HG03196 (cell line): Measurements from ENCODE around the gene SLC38A6.
A peak's percentile ranks its signal among the peaks of the same experiment; 100 is the strongest.

Experiments
- ATAC-seq: cut with Tn5 transposase; IDR thresholded peaks from one replicate; pipeline ENCODE4 v1.9.1; 2021; ENCODE audit not compliant: unreplicated experiment

SLC38A6 gene

DNA sequence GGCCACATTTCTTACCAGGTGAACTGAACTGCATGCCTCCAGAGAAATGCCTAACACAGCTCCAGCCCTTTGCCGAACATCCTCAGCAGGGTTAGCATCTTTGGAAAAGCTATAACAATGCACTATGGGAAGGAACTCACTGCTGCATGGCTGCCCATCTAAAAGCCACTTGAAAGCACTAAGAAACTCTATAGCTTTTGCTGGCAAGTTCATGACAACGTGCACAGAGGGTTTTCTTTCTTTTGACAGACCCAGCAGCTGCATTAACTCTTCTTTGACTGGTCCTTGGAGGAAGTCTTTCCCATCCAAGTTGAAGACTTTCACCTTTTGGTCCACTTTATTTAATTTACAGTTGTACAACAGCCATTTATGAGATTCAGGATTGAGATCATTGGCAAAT, 5.5 kb upstream of the SLC38A6 start:
- ATAC-seq: no peak

DNA sequence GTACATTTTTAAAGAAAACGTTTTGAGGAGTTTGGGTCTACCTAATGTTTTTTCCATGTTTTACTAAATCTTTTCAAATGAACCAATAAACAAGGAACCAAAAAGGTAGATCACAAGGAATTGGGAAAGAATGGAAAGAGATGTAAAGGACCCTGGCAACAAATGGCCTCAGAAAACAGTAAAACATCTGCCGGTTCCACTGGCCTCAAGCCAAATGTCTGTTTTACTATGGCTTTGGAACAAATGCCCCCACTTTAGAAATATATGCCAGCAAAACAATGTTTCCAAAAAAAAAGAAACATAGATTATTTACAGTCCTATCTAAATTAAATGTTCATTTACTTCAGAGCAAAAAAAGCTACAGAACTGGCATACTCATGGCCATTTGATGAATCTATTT, 3.2 kb upstream of the SLC38A6 start:
- ATAC-seq: no peak

- ATAC-seq: no peak
Measured at GRCh38 chr14:60981633-60982455, 799 bp downstream of the SLC38A6 start.

DNA sequence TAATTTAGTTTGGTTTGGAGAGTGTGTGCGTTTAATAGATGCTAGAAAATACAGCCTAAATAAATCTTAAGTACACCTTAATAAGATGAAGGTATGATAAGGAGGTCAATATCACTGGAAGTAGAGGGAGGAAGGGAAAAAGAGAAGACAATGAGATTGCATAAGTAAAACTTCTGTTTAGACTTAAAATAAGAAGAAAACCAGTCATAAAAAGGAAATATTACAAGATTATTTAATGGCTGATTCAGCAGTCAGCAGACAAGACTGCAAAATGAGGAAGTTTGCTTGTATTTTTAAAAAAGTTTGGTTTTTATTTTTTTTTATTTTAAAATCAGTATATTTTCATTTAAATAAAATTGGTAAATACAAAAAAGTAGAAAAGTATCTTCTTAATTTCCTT, 3.2 kb downstream of the SLC38A6 start:
- no peak for ATAC-seq

DNA sequence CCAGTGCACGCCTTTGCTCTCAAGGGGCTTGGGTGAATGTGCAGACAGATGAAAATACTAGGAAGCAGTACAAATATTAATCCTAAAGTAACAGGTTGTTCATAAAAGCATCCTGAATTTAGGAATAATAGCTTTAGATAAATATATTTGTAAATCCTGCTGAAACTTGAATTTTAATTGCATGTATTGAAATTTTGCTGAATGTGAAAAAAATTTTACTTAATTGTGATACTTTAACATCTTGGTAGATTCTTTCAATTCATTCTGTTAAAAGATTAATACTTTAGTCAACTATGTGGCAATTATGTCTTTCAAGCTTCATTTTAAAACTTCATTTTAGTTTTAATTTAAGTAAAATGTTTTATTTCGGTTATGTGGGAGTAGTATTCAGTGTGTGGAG, 5.5 kb downstream of the SLC38A6 start:
- ATAC-seq: no peak

GRCh38 chr14:60989599-60989998, 8.6 kb downstream of the SLC38A6 start:
- ATAC-seq: no peak

- ATAC-seq: no peak
Measured at GRCh38 chr14:60998617-60999016, 17.6 kb downstream of the SLC38A6 start.

- no peak for ATAC-seq
Measured at GRCh38 chr14:60999536-60999935, 18.5 kb downstream of the SLC38A6 start.

DNA sequence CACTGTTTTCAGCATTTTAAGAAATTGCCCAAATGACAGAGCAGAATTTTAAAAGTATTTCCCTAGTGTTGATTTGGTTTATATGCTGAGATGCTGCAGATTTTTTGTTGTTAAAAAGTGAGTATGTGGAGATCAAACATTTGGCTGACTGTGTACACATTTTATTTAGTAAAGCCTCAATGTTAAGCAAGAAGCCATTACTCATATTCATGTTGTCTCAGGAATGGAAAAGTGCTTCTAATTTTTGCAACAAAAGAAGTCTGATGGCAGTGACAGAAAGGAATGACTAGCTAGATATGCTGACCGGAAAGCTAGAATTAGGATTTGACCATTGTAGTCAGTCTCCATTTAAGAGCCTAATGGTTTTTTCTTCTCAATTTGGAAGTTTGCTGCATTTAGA, 22.5 kb downstream of the SLC38A6 start:
- no peak for ATAC-seq

DNA sequence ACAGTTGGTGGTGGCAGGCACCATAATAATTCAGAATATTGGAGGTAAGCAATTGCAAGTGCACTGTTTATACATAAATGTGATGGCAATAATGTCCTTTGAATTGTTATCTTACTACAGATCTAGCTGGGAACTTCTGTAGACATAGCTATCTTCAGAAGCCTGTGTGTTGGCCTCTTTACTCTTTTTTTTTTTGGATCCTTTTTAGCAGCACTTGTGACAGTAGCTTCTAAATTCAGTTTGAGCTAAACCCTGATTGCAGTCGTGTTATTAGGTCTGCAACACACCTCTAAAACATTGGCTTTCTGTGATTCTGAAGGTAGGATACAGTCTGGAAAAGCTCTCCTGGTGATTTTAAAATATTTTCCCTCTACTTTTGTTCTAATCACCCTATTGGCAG, 38.5 kb downstream of the SLC38A6 start:
- no peak for ATAC-seq

- no peak for ATAC-seq
Measured at GRCh38 chr14:61025251-61026223, 44.5 kb downstream of the SLC38A6 start.

DNA sequence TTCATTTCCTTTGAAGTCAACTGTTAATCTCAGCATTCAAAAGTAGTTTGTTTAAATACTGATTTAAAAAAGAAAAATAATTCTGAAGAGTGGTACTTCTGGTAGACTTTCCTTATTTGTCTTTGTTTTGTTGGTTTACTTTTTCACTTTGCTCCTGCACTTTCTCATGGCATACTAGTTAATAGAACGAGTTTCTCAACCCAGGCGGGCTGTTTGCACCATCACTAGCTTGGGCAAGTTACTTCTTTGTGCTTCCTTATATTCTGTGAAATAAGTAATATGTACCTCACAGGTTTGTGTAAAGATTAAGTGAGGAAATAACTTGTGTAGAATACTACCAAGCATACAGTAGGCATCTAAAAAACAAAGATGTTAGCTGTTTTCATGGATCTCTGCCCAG, 45.5 kb downstream of the SLC38A6 start:
- no peak for ATAC-seq

GRCh38 chr14:61031026-61031425, 50.0 kb downstream of the SLC38A6 start:
- no peak for ATAC-seq

DNA sequence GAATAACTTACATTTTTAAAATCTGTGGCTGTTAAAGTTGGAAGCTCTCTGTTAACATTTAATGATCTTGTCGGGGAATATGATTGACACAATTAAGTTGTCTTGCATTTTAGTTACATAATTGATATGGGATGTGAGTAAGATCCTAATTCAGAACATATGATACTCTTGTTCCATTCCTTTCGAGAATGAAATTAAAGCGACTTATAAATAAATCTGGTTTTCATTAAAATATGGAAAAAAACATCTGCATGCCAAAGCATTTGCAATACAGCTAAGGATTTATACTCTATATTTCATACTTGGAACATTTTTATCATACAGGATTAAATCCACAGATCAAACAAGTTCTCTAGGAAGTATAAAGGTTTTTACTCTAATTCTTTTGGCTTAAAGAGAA, 52.0 kb downstream of the SLC38A6 start:
- ATAC-seq: no peak

DNA sequence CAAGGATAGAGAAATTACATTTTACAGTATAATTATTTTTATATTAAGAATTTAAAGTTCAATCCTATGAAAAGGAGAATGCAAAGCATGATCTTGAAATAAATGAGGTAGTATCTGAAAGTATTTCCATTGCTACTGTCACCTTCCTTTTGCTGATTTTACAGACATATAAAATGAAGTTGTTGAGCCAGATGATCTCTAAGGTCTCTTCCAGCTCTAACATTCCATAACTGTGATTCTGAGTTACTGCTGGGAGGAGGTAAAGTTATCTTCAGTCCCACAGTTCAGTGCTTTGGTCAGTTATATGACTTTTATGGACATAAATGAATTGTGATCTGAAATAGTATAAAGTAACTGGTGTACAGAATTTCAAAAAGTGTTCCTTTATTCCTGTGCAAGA, 52.8 kb downstream of the SLC38A6 start:
- no peak for ATAC-seq

DNA sequence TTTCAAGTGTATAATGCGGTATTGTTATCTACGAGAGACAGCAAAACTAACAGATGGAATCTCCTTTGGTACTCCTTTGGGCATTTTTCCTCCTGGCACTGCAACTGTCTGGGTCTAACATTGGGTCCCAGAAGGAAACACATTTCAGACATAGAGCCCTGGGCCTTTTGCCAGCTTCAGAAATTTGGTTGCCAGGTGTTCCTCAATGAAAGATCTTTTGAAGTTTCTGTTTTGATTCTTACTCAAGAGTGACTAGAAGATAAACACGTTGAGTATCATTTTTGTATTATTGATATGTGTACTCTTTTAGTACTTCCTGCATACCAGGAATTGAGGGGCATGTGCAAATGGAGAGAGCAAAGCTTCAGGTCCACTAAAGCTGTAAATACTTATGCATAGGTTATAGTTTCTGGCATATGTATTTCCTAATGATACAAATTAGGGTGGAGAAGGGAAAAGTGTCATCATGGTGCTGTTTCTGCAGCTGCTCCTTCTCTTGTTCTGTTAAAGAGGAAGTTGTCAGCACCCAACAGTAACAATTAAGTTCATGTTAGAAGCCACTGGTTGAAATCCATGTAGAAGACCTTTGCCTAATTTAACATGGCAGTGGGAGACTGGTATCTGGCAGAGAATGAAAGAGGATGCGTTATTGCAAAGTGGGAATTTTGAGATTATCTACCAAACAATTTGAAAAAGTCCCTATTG, 53.5 kb downstream of the SLC38A6 start:
- peak; percentile 85 for ATAC-seq

GRCh38 chr14:61037215-61037614, 56.2 kb downstream of the SLC38A6 start:
- ATAC-seq: no peak

DNA sequence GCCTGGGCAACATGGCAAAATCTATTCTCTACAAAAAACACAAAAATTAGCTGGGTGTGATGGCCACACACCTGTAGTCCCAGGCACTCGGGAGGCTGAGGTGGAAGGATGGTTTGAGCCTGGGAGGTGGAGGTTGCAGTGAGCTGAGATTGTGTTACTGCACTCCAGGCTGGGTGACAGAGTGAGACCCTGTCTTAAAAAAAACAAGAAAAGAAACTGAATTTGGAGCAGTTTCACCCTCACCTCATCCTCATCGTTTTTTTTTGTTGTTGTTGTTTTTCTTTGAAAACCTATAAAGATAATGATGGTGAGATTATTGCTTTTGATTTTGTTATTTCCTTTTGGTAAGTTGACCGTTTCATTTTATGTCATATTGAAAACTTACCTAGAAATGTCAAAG, 60.7 kb downstream of the SLC38A6 start:
- no peak for ATAC-seq

DNA sequence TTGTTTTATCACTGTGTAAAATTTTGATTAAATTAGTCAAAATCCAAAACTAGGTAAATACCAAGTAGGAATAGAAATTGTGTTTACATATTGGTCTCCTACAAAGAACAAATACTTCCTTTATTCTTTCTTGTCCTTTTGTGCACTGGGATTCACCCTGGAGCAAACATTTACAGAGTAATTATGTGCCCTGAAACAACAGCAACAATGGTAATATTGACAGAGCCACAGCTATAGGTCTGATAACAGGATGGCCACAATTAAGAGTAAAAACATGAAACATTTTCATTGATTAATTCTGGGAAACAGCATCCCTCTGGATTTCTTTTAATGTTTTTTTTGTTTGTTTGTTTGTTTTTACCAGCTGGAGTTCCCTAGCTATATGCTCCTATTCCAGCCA, 61.2 kb downstream of the SLC38A6 start:
- ATAC-seq: no peak

DNA sequence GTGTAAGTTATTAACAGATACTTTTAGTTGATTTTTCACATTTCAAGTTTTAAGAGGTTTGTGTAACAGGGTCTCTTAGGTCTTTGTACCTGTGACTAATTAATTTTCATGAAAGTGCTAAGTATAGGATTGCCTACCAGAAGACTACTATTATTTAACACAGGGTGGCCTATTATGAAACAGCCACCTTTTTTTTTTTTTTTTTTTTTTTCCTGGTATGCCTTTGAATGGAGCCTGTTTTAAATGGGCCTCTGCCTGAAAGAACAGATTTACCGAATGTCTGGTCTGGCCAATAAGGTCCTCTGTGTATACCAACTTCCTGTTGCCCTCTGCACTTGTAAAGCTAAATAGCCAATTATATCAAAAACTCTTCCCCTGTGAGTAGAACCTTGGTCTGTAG, 62.5 kb downstream of the SLC38A6 start:
- no peak for ATAC-seq

DNA sequence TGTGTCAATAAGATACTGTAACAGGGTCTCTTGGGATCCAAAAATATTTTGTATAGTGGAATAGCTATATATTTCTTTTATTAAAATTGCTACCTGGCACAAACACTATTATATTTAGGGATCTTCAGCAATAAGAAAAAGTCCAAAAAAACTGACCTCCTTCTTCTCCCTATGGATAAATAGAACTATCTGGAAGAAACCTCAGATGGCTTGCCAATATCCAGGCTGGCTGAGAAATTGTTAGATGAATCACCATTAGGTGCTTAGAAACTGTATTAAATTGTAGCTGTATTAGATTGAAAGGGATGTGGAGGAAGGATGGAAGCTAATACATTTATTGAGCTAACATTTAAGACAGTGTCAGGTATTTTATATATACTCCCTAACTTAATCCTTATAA, 66.0 kb downstream of the SLC38A6 start:
- ATAC-seq: no peak
